HepG2 (cell line): ENCODE data around the gene FAM162B.

Experiments used
- CBX2 ChIP-seq, 2 experiments: fragments of 200-600 bp in 1 of 2; sonication (generic); formaldehyde crosslinking in 1 of 2; IDR thresholded peaks; 2 replicates each; pipeline versions ENCODE4 v1.7.0 to v1.8.1; 2018 to 2022; ENCODE audit warnings: low read depth in 2 of 2, low read length in 1 of 2, mild to moderate bottlenecking in 1 of 2, missing genetic modification reagents in 1 of 2
- CEBPB ChIP-seq: IDR thresholded peaks from 2 replicates; pipeline ENCODE4 v1.6.1; 2011; ENCODE audit warnings: low read depth, low read length, improper control_type of control experiment, borderline replicate concordance
- EED ChIP-seq: sonication (generic); formaldehyde crosslinking; IDR thresholded peaks from 2 replicates; pipeline ENCODE4 v1.5.0; 2020; ENCODE audit warnings: mild to moderate bottlenecking, missing genetic modification reagents
- EP300 ChIP-seq, 3 experiments: sonication (generic) in 1 of 3; formaldehyde crosslinking in 1 of 3; IDR thresholded peaks; 2 replicates each; pipeline versions ENCODE4 v1.5.1 to v1.6.1; 2011 to 2020; ENCODE audit warnings: low read depth in 2 of 3, low read length in 2 of 3, borderline replicate concordance in 1 of 3, improper control_type of control experiment in 1 of 3, mild to moderate bottlenecking in 1 of 3, missing genetic modification reagents in 1 of 3, moderate library complexity in 1 of 3
- GABPA ChIP-seq, 2 experiments: IDR thresholded peaks; 2 replicates each; pipeline ENCODE4 v1.6.1; 2011 to 2016; ENCODE audit warnings: low read depth in 2 of 2, low read length in 1 of 2, missing biosample characterization in 1 of 2, missing genetic modification characterization in 1 of 2
- NFE2 ChIP-seq: sonication (generic); formaldehyde crosslinking; IDR thresholded peaks from 2 replicates; pipeline ENCODE4 v1.4.0; 2020; ENCODE audit warnings: missing genetic modification reagents
- TP53 ChIP-seq: sonication (generic); formaldehyde crosslinking; conservative IDR thresholded peaks from 2 replicates; pipeline ENCODE4 v1.4.0; 2020; ENCODE audit warnings: missing genetic modification reagents
- ZBTB7B ChIP-seq: sonication (generic); formaldehyde crosslinking; IDR thresholded peaks from 2 replicates; pipeline ENCODE4 v1.4.0; 2020; ENCODE audit warnings: missing genetic modification reagents
- ZNF224 ChIP-seq: sonication (generic); formaldehyde crosslinking; IDR thresholded peaks from 2 replicates; pipeline ENCODE4 v1.5.0; 2020; ENCODE audit warnings: mild to moderate bottlenecking, missing genetic modification reagents
- ZNF644 ChIP-seq: IDR thresholded peaks from 2 replicates; pipeline ENCODE4 v1.6.1; 2016; ENCODE audit warnings: low read depth
- TF ChIP-seq, protein P1 (sequence below): sonication (generic); formaldehyde crosslinking; IDR thresholded peaks from 2 replicates; pipeline ENCODE4 v1.8.1; 2022; ENCODE audit warnings: low read depth, mild to moderate bottlenecking, missing genetic modification reagents
- TF ChIP-seq, protein P2 (sequence below): sonication (generic); formaldehyde crosslinking; IDR thresholded peaks from 2 replicates; pipeline ENCODE4 v1.5.0; 2020; ENCODE audit warnings: mild to moderate bottlenecking, missing genetic modification reagents, moderate library complexity
- TF ChIP-seq, protein P3 (sequence below): sonication (generic); formaldehyde crosslinking; IDR thresholded peaks from 2 replicates; pipeline ENCODE4 v1.4.0; 2020; ENCODE audit warnings: mild to moderate bottlenecking, low read depth, missing genetic modification reagents
- TF ChIP-seq, protein P4 (sequence below): sonication (generic); formaldehyde crosslinking; IDR thresholded peaks from 2 replicates; pipeline ENCODE4 v1.5.1; 2020; ENCODE audit warnings: mild to moderate bottlenecking, missing genetic modification reagents, borderline replicate concordance

DNA sequence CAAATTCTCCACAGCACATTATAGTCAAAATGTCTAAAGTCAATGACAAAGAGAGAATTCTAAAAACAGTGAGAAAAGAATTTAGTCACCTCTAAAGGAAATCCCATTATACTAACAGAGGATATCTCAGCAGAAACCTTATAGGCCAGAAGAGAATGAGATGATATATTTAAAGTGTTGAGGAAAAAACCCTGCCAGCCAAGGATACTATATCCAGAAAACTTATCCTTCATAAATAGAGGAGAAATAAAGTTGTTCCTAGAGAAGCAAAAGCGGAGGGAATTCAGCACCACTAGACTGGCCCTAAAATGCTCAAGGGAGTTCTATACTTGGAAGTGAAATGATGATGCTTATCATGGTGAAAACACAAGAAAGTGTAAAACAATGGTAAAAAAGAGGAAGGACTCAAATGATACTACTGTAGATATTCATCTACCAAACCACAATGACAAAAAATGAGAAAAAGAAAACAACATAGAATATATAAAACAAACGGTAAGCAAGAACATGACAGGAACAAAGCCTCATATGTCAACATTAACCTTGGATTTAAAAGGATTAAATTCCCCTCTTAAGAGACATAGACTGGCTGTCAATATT is 46.6 kb upstream of the FAM162B start:
- TF ChIP-seq, protein P1, sequence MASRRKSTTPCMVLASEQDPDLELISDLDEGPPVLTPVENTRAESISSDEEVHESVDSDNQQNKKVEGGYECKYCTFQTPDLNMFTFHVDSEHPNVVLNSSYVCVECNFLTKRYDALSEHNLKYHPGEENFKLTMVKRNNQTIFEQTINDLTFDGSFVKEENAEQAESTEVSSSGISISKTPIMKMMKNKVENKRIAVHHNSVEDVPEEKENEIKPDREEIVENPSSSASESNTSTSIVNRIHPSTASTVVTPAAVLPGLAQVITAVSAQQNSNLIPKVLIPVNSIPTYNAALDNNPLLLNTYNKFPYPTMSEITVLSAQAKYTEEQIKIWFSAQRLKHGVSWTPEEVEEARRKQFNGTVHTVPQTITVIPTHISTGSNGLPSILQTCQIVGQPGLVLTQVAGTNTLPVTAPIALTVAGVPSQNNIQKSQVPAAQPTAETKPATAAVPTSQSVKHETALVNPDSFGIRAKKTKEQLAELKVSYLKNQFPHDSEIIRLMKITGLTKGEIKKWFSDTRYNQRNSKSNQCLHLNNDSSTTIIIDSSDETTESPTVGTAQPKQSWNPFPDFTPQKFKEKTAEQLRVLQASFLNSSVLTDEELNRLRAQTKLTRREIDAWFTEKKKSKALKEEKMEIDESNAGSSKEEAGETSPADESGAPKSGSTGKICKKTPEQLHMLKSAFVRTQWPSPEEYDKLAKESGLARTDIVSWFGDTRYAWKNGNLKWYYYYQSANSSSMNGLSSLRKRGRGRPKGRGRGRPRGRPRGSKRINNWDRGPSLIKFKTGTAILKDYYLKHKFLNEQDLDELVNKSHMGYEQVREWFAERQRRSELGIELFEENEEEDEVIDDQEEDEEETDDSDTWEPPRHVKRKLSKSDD (CRISPR knock-in tag) = no peak
- TF ChIP-seq CBX2 (IDR thresholded peaks at IDR 0.05; ENCODE audit: low read depth, low read length) (no peak), CBX2 (CRISPR knock-in tag; IDR thresholded peaks at IDR 0.05; ENCODE audit: low read depth) (no peak), EED (CRISPR knock-in tag) (no peak), ZNF644 (CRISPR knock-in tag) (no peak), ZBTB7B (CRISPR knock-in tag) (no peak), EP300 (IDR thresholded peaks at IDR 0.05; ENCODE audit: low read depth in 2 of 2, low read length in 2 of 2) (no peak), EP300 (CRISPR knock-in tag; IDR thresholded peaks at IDR 0.05; ENCODE audit: borderline replicate concordance) (no peak), NFE2 (CRISPR knock-in tag) (no peak), ZNF224 (no peak), CEBPB (no peak), GABPA (IDR thresholded peaks at IDR 0.05; ENCODE audit: low read depth, low read length) (no peak), GABPA (CRISPR knock-in tag; IDR thresholded peaks at IDR 0.05; ENCODE audit: low read depth) (no peak), TP53 (CRISPR knock-in tag) (no peak)
- TF ChIP-seq, protein P2, sequence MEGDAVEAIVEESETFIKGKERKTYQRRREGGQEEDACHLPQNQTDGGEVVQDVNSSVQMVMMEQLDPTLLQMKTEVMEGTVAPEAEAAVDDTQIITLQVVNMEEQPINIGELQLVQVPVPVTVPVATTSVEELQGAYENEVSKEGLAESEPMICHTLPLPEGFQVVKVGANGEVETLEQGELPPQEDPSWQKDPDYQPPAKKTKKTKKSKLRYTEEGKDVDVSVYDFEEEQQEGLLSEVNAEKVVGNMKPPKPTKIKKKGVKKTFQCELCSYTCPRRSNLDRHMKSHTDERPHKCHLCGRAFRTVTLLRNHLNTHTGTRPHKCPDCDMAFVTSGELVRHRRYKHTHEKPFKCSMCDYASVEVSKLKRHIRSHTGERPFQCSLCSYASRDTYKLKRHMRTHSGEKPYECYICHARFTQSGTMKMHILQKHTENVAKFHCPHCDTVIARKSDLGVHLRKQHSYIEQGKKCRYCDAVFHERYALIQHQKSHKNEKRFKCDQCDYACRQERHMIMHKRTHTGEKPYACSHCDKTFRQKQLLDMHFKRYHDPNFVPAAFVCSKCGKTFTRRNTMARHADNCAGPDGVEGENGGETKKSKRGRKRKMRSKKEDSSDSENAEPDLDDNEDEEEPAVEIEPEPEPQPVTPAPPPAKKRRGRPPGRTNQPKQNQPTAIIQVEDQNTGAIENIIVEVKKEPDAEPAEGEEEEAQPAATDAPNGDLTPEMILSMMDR (CRISPR knock-in tag) = no peak
- TF ChIP-seq, protein P3, sequence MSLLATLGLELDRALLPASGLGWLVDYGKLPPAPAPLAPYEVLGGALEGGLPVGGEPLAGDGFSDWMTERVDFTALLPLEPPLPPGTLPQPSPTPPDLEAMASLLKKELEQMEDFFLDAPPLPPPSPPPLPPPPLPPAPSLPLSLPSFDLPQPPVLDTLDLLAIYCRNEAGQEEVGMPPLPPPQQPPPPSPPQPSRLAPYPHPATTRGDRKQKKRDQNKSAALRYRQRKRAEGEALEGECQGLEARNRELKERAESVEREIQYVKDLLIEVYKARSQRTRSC = no peak
- TF ChIP-seq, protein P4, sequence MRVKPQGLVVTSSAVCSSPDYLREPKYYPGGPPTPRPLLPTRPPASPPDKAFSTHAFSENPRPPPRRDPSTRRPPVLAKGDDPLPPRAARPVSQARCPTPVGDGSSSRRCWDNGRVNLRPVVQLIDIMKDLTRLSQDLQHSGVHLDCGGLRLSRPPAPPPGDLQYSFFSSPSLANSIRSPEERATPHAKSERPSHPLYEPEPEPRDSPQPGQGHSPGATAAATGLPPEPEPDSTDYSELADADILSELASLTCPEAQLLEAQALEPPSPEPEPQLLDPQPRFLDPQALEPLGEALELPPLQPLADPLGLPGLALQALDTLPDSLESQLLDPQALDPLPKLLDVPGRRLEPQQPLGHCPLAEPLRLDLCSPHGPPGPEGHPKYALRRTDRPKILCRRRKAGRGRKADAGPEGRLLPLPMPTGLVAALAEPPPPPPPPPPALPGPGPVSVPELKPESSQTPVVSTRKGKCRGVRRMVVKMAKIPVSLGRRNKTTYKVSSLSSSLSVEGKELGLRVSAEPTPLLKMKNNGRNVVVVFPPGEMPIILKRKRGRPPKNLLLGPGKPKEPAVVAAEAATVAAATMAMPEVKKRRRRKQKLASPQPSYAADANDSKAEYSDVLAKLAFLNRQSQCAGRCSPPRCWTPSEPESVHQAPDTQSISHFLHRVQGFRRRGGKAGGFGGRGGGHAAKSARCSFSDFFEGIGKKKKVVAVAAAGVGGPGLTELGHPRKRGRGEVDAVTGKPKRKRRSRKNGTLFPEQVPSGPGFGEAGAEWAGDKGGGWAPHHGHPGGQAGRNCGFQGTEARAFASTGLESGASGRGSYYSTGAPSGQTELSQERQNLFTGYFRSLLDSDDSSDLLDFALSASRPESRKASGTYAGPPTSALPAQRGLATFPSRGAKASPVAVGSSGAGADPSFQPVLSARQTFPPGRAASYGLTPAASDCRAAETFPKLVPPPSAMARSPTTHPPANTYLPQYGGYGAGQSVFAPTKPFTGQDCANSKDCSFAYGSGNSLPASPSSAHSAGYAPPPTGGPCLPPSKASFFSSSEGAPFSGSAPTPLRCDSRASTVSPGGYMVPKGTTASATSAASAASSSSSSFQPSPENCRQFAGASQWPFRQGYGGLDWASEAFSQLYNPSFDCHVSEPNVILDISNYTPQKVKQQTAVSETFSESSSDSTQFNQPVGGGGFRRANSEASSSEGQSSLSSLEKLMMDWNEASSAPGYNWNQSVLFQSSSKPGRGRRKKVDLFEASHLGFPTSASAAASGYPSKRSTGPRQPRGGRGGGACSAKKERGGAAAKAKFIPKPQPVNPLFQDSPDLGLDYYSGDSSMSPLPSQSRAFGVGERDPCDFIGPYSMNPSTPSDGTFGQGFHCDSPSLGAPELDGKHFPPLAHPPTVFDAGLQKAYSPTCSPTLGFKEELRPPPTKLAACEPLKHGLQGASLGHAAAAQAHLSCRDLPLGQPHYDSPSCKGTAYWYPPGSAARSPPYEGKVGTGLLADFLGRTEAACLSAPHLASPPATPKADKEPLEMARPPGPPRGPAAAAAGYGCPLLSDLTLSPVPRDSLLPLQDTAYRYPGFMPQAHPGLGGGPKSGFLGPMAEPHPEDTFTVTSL (CRISPR knock-in tag) = no peak
